Nephron (organoid): ENCODE measurements around the gene YOD1.

Source experiments
- H3K27ac Mint-ChIP-seq, 3 experiments: 2 replicates each; pipeline ENCODE4 v1.8.0; 2020; ENCODE audit warnings: mixed read lengths in 3 of 3, mild to moderate bottlenecking in 2 of 3, moderate library complexity in 1 of 3
- H3K27me3 Mint-ChIP-seq: 2 replicates; pipeline ENCODE4 v1.8.0; 2021; ENCODE audit warnings: low read depth, mild to moderate bottlenecking, moderate library complexity, mixed read lengths
- H3K36me3 Mint-ChIP-seq: 2 replicates; pipeline ENCODE4 v1.8.0; 2020; ENCODE audit warnings: low read depth, mixed read lengths
- H3K4me1 Mint-ChIP-seq: 2 replicates; pipeline ENCODE4 v1.8.0; 2020; ENCODE audit warnings: mixed read lengths
- H3K4me3 Mint-ChIP-seq, 3 experiments: 2 replicates each; pipeline ENCODE4 v1.8.0; 2020; ENCODE audit warnings: mild to moderate bottlenecking in 3 of 3, mixed read lengths in 3 of 3, moderate library complexity in 2 of 3
- H3K9me3 Mint-ChIP-seq: 2 replicates; pipeline ENCODE4 v1.8.0; 2020; ENCODE audit warnings: mixed read lengths
- TF ChIP-seq, protein P1 (sequence below), 3 experiments: fragments of 200-600 bp; sonication (generic); IDR thresholded peaks; one replicate each; pipeline ENCODE4 v1.5.0; 2021; ENCODE audit warnings: antibody characterized with exemption in 3 of 3; ENCODE audit not compliant: unreplicated experiment in 3 of 3

YOD1 gene

DNA sequence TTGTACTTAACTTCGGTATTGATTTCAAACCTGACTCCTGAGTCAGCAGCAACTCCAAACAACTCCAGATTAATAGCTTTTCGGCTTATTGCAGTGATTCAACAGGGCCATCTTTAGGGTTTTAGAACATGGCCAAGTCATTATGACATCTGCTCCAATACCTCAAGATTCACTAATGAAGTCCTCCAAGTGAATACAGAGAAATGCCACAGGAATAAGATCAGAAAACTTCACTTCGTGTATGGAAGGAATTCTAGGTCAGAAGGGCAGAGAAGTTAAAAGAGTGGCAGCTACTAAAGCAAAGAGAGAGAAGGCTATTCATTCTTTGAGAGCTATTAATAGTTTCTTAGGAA lies 10.9 kb downstream of the YOD1 start:
- H3K36me3 Mint-ChIP-seq: peaks cover 5% of the 10 kb centered on the region
- H3K4me1 Mint-ChIP-seq: no peaks in the 10 kb centered on the region
- TF ChIP-seq, protein P1, sequence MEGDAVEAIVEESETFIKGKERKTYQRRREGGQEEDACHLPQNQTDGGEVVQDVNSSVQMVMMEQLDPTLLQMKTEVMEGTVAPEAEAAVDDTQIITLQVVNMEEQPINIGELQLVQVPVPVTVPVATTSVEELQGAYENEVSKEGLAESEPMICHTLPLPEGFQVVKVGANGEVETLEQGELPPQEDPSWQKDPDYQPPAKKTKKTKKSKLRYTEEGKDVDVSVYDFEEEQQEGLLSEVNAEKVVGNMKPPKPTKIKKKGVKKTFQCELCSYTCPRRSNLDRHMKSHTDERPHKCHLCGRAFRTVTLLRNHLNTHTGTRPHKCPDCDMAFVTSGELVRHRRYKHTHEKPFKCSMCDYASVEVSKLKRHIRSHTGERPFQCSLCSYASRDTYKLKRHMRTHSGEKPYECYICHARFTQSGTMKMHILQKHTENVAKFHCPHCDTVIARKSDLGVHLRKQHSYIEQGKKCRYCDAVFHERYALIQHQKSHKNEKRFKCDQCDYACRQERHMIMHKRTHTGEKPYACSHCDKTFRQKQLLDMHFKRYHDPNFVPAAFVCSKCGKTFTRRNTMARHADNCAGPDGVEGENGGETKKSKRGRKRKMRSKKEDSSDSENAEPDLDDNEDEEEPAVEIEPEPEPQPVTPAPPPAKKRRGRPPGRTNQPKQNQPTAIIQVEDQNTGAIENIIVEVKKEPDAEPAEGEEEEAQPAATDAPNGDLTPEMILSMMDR (IDR thresholded peaks at IDR 0.05; ENCODE audit: unreplicated experiment in 3 of 3): no peak
- no peak overlapping the region for H3K4me3 Mint-ChIP-seq
- no peak overlapping the region for H3K27ac Mint-ChIP-seq
- peaks cover 3% of the 10 kb centered on the region for H3K27me3 Mint-ChIP-seq
- no peaks in the 10 kb centered on the region for H3K9me3 Mint-ChIP-seq

DNA sequence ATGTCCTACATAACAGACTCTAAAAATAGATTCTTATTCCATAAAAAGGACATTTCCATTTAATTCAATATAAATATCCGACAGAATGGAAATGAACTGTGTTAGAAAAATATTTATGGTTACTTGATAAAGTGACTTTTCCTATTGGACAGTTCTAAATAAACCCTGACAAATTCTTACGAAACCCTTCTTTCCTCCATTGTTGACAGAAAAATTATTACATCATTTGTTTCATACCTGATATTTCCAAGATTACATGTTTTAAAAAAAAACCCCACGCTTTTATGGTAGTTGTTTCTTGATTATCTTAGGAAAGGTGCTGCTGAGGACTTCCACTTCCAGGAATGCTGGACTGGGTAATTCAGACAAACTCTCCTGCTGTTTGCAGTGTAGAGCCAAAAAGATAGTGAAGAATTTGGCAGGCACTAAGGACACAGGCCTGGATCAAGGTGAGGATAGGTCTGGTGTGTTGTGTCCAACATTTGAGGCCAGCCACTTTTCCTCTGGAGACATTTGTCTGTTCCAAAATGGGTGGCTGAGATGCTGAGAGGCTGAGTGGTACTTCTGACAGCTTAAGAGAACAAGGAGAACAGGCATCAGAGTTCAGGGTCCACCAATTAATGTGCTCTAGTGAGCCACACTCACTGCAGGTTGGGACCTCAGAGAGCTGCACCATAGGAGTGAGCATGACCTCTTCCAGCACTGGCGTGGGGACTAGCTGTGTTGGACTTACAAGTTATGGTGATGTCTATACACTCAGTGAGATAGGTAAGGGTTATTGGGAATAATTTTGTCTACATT lies 11.4 kb downstream of the YOD1 start:
- TF ChIP-seq, protein P1 (IDR thresholded peaks at IDR 0.05; ENCODE audit: unreplicated experiment in 3 of 3): no peak
- Mint-ChIP-seq H3K9me3 (no peaks in the 10 kb centered on the region), H3K36me3 (peaks cover 2% of the 10 kb centered on the region), H3K4me3 (no peak overlapping the region), H3K27ac (no peak overlapping the region), H3K4me1 (no peaks in the 10 kb centered on the region), H3K27me3 (peaks cover 4% of the 10 kb centered on the region)

DNA sequence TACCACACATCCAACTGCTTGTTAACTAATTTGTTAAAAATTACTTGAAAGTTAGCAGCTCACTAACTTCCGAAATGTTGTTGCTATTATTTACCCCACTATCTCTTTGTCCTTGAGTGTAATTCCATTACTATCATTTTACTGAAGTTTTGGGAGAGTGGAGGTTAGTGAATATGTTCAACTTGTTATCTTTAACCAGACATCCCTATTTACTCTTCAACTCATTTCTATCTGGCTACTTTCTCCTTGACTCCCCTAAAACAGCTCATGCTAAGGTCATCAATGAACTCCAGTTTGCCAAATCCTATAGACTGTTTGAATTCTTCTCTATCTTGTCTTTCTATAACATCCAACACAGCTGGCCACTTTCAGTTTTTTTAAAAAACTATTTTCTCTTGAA lies 14.1 kb downstream of the YOD1 start:
- Mint-ChIP-seq H3K27me3 (peaks cover 20% of the 10 kb centered on the region), H3K4me3 (no peak overlapping the region), H3K4me1 (peaks cover 11% of the 10 kb centered on the region), H3K9me3 (no peaks in the 10 kb centered on the region), H3K27ac (no peak overlapping the region), H3K36me3 (no peaks in the 10 kb centered on the region)
- TF ChIP-seq, protein P1 (IDR thresholded peaks at IDR 0.05; ENCODE audit: unreplicated experiment in 3 of 3): no peak

DNA sequence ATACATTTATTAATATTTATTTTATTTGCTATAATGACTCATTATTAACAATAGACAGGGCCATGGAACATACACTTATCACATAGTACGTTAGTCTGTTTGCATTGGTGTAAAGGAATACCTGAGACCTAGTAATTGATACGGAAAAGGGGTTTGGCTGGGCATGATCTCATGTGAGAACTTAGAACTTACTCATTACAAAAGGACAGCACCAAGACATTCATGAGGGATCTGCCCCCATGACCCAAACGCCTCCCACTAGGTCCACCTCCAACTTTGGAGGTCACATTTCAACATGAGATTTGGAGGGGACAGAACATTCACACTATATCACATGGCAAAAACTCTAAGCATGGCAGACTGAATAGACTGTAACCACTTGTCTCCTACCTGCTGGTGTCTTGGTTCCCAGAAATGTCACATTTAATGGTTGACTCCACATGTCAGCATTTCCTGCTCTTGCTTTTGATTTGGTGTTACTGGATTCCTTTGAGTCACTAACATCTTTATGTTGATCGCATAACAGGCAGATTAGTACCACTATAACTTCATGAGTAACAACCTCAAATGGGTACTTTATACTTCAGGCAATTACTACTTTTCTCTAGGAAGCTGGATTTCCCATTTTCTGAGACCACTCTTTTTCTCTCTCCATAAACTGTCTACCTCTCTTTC lies 15.0 kb downstream of the YOD1 start:
- H3K27ac Mint-ChIP-seq: no peak overlapping the region
- no peaks in the 10 kb centered on the region for H3K36me3 Mint-ChIP-seq
- no peak overlapping the region for H3K4me3 Mint-ChIP-seq
- no peaks in the 10 kb centered on the region for H3K9me3 Mint-ChIP-seq
- H3K27me3 Mint-ChIP-seq: peaks cover 27% of the 10 kb centered on the region
- H3K4me1 Mint-ChIP-seq: peaks cover 15% of the 10 kb centered on the region
- TF ChIP-seq, protein P1 (IDR thresholded peaks at IDR 0.05; ENCODE audit: unreplicated experiment in 3 of 3): no peak

DNA sequence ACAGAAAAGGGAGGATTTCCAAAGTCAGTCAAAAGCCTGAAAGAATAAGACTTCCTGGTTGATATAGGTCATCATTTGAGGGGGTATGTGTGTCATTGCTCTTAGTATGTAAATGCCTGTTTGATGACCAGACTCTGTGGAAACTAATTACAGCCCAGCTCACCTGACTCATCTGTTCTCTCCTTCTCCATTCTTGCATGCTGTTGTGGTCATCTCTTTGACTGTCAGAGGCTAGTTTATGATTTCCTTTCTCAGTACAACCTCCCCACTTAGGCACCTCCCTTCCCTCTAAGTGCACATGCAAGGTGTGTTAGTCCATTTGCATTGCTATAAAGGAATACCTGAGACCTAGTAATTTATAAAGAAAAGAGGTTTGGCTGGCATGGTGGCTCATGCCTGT lies 16.0 kb downstream of the YOD1 start:
- Mint-ChIP-seq H3K9me3 (no peaks in the 10 kb centered on the region), H3K4me3 (no peak overlapping the region), H3K4me1 (peaks cover 15% of the 10 kb centered on the region), H3K27me3 (peaks cover 36% of the 10 kb centered on the region), H3K27ac (peak overlapping the region in 1 of 3 experiments; percentile 69), H3K36me3 (no peaks in the 10 kb centered on the region)
- TF ChIP-seq, protein P1 (IDR thresholded peaks at IDR 0.05; ENCODE audit: unreplicated experiment in 3 of 3): no peak
